Hepatocyte (in vitro differentiated cells): Measurements from ENCODE around the gene BST1. TPM values are rescaled to one million over a fixed set of nuclear protein-coding genes. Genes with fewer than 3 reads are reported as not detected.
A peak's percentile ranks its signal among the peaks of the same experiment; 100 is the strongest.

ENCODE experiments used
- DNase-seq: peaks from one replicate; pipeline ENCODE4 v3.0.0-alpha.2; 2016; ENCODE audit warnings: low spot score
- H2AFZ ChIP-seq: fragments of 200-600 bp; sonication (generic); 2 replicates; pipeline ENCODE4 v1.6.0; 2016; ENCODE audit warnings: antibody characterized with exemption, mild to moderate bottlenecking
- H3K27ac ChIP-seq: fragments of 200-600 bp; sonication (generic); 2 replicates; pipeline ENCODE4 v1.5.1; 2016; ENCODE audit warnings: mild to moderate bottlenecking
- H3K27me3 ChIP-seq: fragments of 200-600 bp; sonication (generic); 2 replicates; pipeline ENCODE4 v1.6.1; 2016
- H3K36me3 ChIP-seq: fragments of 200-600 bp; sonication (generic); replicated peaks from 2 replicates; pipeline ENCODE4 v1.5.1; 2016; ENCODE audit warnings: low read depth; ENCODE audit not compliant: insufficient read depth
- H3K4me1 ChIP-seq: fragments of 200-600 bp; sonication (generic); 2 replicates; pipeline ENCODE4 v1.5.1; 2016; ENCODE audit warnings: mild to moderate bottlenecking, moderate library complexity; ENCODE audit not compliant: insufficient read depth
- H3K4me2 ChIP-seq: fragments of 200-600 bp; sonication (generic); 2 replicates; pipeline ENCODE4 v1.6.0; 2016
- H3K4me3 ChIP-seq: fragments of 200-600 bp; sonication (generic); 2 replicates; pipeline ENCODE4 v1.5.1; 2016; ENCODE audit warnings: mild to moderate bottlenecking
- H3K79me2 ChIP-seq: fragments of 200-600 bp; sonication (generic); 2 replicates; pipeline ENCODE4 v1.6.0; 2017; ENCODE audit warnings: mild to moderate bottlenecking
- H3K9me2 ChIP-seq: fragments of 200-600 bp; sonication (generic); replicated peaks from 2 replicates; pipeline ENCODE4 v1.6.0; 2017; ENCODE audit warnings: mild to moderate bottlenecking; ENCODE audit not compliant: insufficient read depth
- H3K9me3 ChIP-seq: fragments of 200-600 bp; sonication (generic); 2 replicates; pipeline ENCODE4 v1.5.1; 2016; ENCODE audit warnings: low read depth, mild to moderate bottlenecking
- H4K20me1 ChIP-seq: fragments of 200-600 bp; sonication (generic); 2 replicates; pipeline ENCODE4 v1.6.0; 2016; ENCODE audit warnings: mild to moderate bottlenecking; ENCODE audit not compliant: insufficient read depth, poor library complexity, severe bottlenecking
- EZH2 ChIP-seq: fragments of 200-600 bp; sonication (generic); IDR thresholded peaks from 2 replicates; pipeline ENCODE4 v1.6.1; 2016; ENCODE audit warnings: antibody characterized with exemption, mild to moderate bottlenecking, borderline replicate concordance
- EZH2phosphoT487 ChIP-seq: fragments of 200-600 bp; sonication (generic); IDR thresholded peaks from one replicate; pipeline ENCODE4 v1.6.1; 2018; ENCODE audit warnings: antibody characterized with exemption, mild to moderate bottlenecking, low read depth, moderate library complexity; ENCODE audit not compliant: unreplicated experiment, severe bottlenecking
- WGBS: methylation state at CpG from one replicate; pipeline ENCODE4 v1.1.6; 2016; ENCODE audit warnings: low lambda C conversion rate; ENCODE audit errors: missing lambda C conversion rate; 5-methylcytosine and 5-hydroxymethylcytosine counted together
- polyA plus RNA-seq: library from polyadenylated mRNA; unstranded; fragments of >200 nt; fragmentation: Nextera tagmentation; extraction: Ambion mirVana; gene quantifications from 2 replicates; pipeline ENCODE4 v1.2.1, GENCODE V29; 2016
- total RNA-seq: library from RNA; depleted of rRNA; stranded (reverse); fragments of >200 nt; gene quantifications from 2 replicates; pipeline ENCODE4 v1.2.3, GENCODE V29; 2014
- TF ChIP-seq, protein P1 (sequence below): fragments of 200-600 bp; sonication (generic); IDR thresholded peaks from 2 replicates; pipeline ENCODE4 v1.5.1; 2016; ENCODE audit warnings: antibody characterized with exemption, mild to moderate bottlenecking; ENCODE audit not compliant: poor library complexity

The BST1 gene
- total and polyA plus RNA-seq, 2 experiments from 2014 or later: 3.5 to 3.7 TPM

- Histone ChIP-seq H4K20me1 (no peaks in the 10 kb centered on the region), H3K27me3 (no peaks in the 10 kb centered on the region), H3K4me3 (no peak overlapping the region), H3K4me1 (peaks cover 12% of the 10 kb centered on the region), H3K36me3 (no peaks in the 10 kb centered on the region), H3K9me3 (no peaks in the 10 kb centered on the region), H3K4me2 (peak overlapping the region; percentile 15), H3K79me2 (no peaks in the 10 kb centered on the region), H2AFZ (peak overlapping the region; percentile 25), H3K9me2 (no peaks in the 10 kb centered on the region), H3K27ac (peak overlapping the region; percentile 34)
- TF ChIP-seq, protein P1, sequence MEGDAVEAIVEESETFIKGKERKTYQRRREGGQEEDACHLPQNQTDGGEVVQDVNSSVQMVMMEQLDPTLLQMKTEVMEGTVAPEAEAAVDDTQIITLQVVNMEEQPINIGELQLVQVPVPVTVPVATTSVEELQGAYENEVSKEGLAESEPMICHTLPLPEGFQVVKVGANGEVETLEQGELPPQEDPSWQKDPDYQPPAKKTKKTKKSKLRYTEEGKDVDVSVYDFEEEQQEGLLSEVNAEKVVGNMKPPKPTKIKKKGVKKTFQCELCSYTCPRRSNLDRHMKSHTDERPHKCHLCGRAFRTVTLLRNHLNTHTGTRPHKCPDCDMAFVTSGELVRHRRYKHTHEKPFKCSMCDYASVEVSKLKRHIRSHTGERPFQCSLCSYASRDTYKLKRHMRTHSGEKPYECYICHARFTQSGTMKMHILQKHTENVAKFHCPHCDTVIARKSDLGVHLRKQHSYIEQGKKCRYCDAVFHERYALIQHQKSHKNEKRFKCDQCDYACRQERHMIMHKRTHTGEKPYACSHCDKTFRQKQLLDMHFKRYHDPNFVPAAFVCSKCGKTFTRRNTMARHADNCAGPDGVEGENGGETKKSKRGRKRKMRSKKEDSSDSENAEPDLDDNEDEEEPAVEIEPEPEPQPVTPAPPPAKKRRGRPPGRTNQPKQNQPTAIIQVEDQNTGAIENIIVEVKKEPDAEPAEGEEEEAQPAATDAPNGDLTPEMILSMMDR: no peak
- no peak for TF ChIP-seq EZH2
- no peak for TF ChIP-seq EZH2phosphoT487
- no peak for DNase-seq
- WGBS: 47% methylated on average over 4 of the region's 4 CpGs
Measured at GRCh38 chr4:15694431-15694830, 8.4 kb upstream of the BST1 start.

DNA sequence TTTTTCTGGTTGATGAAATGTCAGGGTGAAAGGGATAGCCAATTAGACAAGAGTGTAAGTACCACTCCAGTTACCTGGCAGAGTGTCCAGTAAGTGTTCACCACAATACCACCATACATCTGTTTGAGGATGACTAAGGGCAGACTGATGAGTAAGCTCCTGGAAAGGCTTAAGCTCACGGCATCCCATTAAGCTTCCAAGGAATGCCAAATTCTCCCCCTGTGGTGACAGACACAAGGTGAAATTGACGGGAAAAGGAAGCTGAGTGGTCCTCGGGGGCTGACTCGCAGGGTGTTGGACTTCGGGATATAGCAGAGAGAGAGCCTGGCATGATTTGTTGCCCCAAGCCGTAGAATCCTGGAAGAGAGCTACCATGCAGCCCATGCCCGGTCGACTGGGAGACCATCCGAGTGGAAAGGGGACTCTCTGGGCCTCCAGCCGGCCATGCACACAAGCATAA, 7.6 kb upstream of the BST1 start:
- Histone ChIP-seq H3K4me3 (no peak overlapping the region), H3K9me2 (no peaks in the 10 kb centered on the region), H3K27ac (peak overlapping the region; percentile 34), H3K27me3 (no peaks in the 10 kb centered on the region), H4K20me1 (no peaks in the 10 kb centered on the region), H3K4me1 (peaks cover 6% of the 10 kb centered on the region), H3K36me3 (no peaks in the 10 kb centered on the region), H3K4me2 (no peak overlapping the region), H3K79me2 (no peaks in the 10 kb centered on the region), H2AFZ (no peak overlapping the region), H3K9me3 (no peaks in the 10 kb centered on the region)
- 77% methylated on average over 10 of the region's 10 CpGs for WGBS
- TF ChIP-seq, protein P1: no peak
- TF ChIP-seq EZH2phosphoT487: no peak
- TF ChIP-seq EZH2: no peak
- DNase-seq: no peak

- Histone ChIP-seq H4K20me1 (no peaks in the 10 kb centered on the region), H3K27ac (no peak overlapping the region), H3K36me3 (no peaks in the 10 kb centered on the region), H3K4me2 (no peak overlapping the region), H3K79me2 (no peaks in the 10 kb centered on the region), H3K4me1 (peaks cover 5% of the 10 kb centered on the region), H3K27me3 (no peaks in the 10 kb centered on the region), H3K4me3 (no peak overlapping the region), H2AFZ (no peak overlapping the region), H3K9me2 (no peaks in the 10 kb centered on the region), H3K9me3 (no peaks in the 10 kb centered on the region)
- TF ChIP-seq, protein P1: no peak
- no peak for TF ChIP-seq EZH2
- TF ChIP-seq EZH2phosphoT487: no peak
- DNase-seq: no peak
- WGBS: 84% methylated on average over 3 of the region's 3 CpGs
Measured at GRCh38 chr4:15695729-15696128, 7.1 kb upstream of the BST1 start.

DNA sequence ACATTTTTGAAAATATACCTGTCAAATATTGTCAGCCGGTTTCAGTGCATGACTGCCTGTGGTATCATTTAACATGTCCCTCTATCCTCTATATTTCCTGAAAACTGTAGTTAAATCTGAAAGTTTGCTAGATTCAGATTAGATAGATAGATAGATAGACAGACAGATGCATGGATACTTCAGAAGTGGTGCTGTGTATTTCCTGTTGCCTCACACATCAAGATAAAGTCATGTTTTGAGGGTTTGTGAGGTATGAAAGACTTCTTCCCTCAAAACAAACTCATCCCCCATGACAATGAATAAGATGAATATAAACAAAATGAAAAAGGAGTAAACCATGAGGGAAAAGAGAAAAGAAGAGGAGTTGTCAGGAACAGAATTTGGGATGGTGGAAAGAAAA, 6.0 kb upstream of the BST1 start:
- H3K9me3 ChIP-seq: no peaks in the 10 kb centered on the region
- 100% methylated on average over 1 of the region's 1 CpG for WGBS
- no peak overlapping the region for H2AFZ ChIP-seq
- no peak overlapping the region for H3K27ac ChIP-seq
- H3K9me2 ChIP-seq: no peaks in the 10 kb centered on the region
- no peaks in the 10 kb centered on the region for H3K4me1 ChIP-seq
- DNase-seq: no peak
- H3K4me2 ChIP-seq: no peak overlapping the region
- H4K20me1 ChIP-seq: no peaks in the 10 kb centered on the region
- TF ChIP-seq EZH2phosphoT487: no peak
- TF ChIP-seq EZH2: no peak
- TF ChIP-seq, protein P1: no peak
- no peaks in the 10 kb centered on the region for H3K36me3 ChIP-seq
- no peaks in the 10 kb centered on the region for H3K27me3 ChIP-seq
- no peak overlapping the region for H3K4me3 ChIP-seq
- no peaks in the 10 kb centered on the region for H3K79me2 ChIP-seq
